ENCODE measurements around the gene NBEAL2.

The NBEAL2 gene

DNA sequence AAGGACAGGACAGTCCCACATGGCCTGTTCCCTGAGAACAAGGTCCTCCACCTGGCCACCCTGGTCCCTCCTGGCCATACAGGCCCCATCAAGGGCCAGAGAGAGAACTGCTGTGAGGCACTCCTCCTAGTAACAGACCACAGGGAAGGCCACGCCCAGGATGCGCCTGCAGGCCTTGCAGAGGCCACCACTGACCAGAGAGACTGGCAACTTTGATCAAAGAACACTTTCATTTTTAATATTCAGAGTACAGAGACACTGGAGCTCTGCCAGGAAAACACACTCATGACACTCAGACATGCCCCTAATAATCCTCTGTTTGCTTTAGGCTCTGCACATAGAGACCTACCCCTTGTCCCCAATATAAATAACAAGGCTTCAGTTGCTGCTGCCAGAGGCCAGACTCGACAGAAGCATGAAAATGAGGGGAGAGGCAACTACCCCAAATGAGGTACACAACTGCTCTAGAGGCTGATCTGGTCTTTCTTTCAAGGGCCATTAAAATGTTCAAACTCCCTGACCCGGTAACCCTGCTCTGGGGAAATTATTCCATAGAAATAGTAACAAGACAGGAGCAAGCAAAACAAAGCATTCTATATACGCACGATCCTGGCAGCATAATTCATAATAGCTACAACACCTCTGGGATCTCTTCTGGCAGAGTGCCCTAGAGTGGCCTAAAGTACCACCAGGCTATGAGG, 47.7 kb upstream of the NBEAL2 start:
- peaks cover 33 to 41% of the 10 kb centered on the region in 2 experiments for H3K36me3 ChIP-seq (ENCODE audit: control insufficient read depth in 1 of 2, insufficient read depth in 2 of 2, low read depth in 1 of 2, low read length in 2 of 2)
- 32% methylated on average over 6 of the region's 6 CpGs for WGBS
- H3K79me1 ChIP-seq (replicated peaks; ENCODE audit: low read length, poor library complexity, severe bottlenecking), result peaks cover 48% of the 10 kb centered on the region
- peak overlapping the region; percentile 51 for H3K9ac ChIP-seq (ENCODE audit: low read length)
- peak overlapping the region; percentile 69 for H2AK5ac ChIP-seq (ENCODE audit: low read length, severe bottlenecking)
- H2AFZ ChIP-seq (ENCODE audit: low read depth, low read length), result no peak overlapping the region
- peaks cover 6% of the 10 kb centered on the region for H3K9me3 ChIP-seq (ENCODE audit: control insufficient read depth, low read length)
- peak overlapping the region; percentile 27 for H4K8ac ChIP-seq (ENCODE audit: low read length)
- H3K4me3 ChIP-seq (ENCODE audit: insufficient read depth in 1 of 2, low read depth in 1 of 2, low read length in 2 of 2), result peak overlapping the region in 1 of 2 experiments; percentile 45
- no peak overlapping the region for H2BK15ac ChIP-seq (ENCODE audit: low read depth, poor library complexity, severe bottlenecking)
- H3K4me1 ChIP-seq (ENCODE audit: control insufficient read depth, insufficient read depth, low read depth, low read length), result peaks cover 50% of the 10 kb centered on the region
- peak overlapping the region; percentile 53 to 90 for H2BK12ac ChIP-seq (ENCODE audit: low read length in 2 of 2)
- no peak overlapping the region for H2BK5ac ChIP-seq (ENCODE audit: low read depth, low read length, poor library complexity, severe bottlenecking)
- no peaks in the 10 kb centered on the region for H3K27me3 ChIP-seq (ENCODE audit: control insufficient read depth in 1 of 2, insufficient read depth in 1 of 2, low read length in 2 of 2)
- H2BK120ac ChIP-seq (ENCODE audit: low read depth, low read length), result no peak overlapping the region
- H4K91ac ChIP-seq (ENCODE audit: low read length), result peak overlapping the region; percentile 20
- no peak overlapping the region for H3K23ac ChIP-seq (ENCODE audit: low read length in 2 of 2)
- H3K4me2 ChIP-seq (ENCODE audit: low read length, poor library complexity, severe bottlenecking), result no peak overlapping the region
- no peak overlapping the region for H3K4ac ChIP-seq (ENCODE audit: low read depth in 1 of 2, low read length in 2 of 2)
- H3K18ac ChIP-seq (ENCODE audit: low read depth in 1 of 2, low read length in 2 of 2), result peak overlapping the region; percentile 63 to 70
- DNase-seq, result peak; percentile 69
- peak overlapping the region; percentile 64 for H3K27ac ChIP-seq (ENCODE audit: low read length, poor library complexity, severe bottlenecking)
- H3K14ac ChIP-seq (ENCODE audit: low read length in 2 of 2), result peak overlapping the region in 1 of 2 experiments; percentile 51

DNA sequence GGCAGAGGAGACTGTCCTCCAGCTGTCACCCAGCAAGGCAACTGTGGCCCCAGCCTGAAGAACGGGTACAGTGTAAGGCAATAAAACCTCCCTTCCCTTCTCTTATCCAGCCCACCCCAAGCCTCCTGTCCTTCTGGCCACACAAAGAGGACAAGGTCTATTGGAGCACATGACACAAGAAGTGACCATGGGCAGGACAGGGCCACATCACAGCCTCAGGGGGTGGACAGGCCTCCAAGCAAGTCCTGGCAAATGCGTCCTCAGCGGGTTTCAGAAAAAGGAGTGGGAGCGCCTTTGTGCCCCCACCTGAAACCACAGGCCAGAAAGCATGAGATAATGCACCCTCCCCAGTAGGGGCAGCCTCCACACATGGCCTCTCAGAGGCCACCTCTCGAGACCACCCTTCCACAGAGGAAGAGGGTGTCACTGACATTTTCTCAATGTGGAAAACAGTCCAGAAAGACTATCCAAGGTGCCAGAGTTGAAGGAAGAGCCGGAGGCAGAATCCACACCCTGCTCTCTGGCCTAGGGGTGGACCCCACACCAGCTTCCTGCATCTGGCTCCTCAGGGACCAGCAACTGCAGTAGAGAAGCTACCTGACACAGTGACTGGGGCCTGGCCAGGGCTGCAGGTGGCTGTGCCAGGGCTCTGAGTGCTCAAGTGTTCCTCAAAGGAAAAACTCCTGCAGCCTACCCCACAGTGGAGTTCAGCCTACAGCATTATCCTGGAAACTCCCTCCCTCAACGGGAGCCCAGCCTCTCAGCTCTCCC, 46.8 kb upstream of the NBEAL2 start:
- H3K23ac ChIP-seq (ENCODE audit: low read length in 2 of 2), result no peak overlapping the region

DNA sequence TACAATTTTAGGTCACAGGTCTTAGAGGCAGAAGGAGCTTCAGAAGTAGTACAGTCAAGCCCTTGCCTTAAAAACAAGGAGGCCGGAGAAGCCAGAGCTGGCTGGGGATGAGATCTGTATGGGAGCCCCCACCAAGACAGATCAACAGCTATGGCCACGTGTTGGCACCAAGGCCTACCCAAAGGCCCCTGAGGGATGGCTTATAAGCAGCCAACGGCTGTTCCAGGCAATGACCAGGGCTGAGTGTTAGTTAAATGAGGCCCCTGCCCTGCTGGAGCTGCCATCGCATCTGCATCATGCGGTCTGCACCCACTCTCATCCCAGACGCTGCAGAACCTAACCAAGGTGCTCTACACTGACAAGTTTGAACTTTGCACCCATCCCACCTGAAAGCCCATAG, 46.2 kb upstream of the NBEAL2 start:
- 78% methylated on average over 6 of the region's 6 CpGs for WGBS
- peak overlapping the region in 1 of 2 experiments; percentile 2 for H3K14ac ChIP-seq (ENCODE audit: low read length in 2 of 2)
- peak overlapping the region; percentile 11 to 51 for H2BK12ac ChIP-seq (ENCODE audit: low read length in 2 of 2)
- H3K27ac ChIP-seq (ENCODE audit: low read length, poor library complexity, severe bottlenecking), result no peak overlapping the region
- peak overlapping the region; percentile 52 for H2BK15ac ChIP-seq (ENCODE audit: low read depth, poor library complexity, severe bottlenecking)
- H3K18ac ChIP-seq (ENCODE audit: low read depth in 1 of 2, low read length in 2 of 2), result peak overlapping the region; percentile 10 to 32
- H4K91ac ChIP-seq (ENCODE audit: low read length), result no peak overlapping the region
- no peak overlapping the region for H3K4me3 ChIP-seq (ENCODE audit: insufficient read depth in 1 of 2, low read depth in 1 of 2, low read length in 2 of 2)
- H3K9ac ChIP-seq (ENCODE audit: low read length), result no peak overlapping the region
- no peak overlapping the region for H2AFZ ChIP-seq (ENCODE audit: low read depth, low read length)
- H3K79me1 ChIP-seq (replicated peaks; ENCODE audit: low read length, poor library complexity, severe bottlenecking), result peaks cover 48% of the 10 kb centered on the region
- H3K4me2 ChIP-seq (ENCODE audit: low read length, poor library complexity, severe bottlenecking), result no peak overlapping the region
- H3K27me3 ChIP-seq (ENCODE audit: control insufficient read depth in 1 of 2, insufficient read depth in 1 of 2, low read length in 2 of 2), result no peaks in the 10 kb centered on the region
- peaks cover 4% of the 10 kb centered on the region for H3K9me3 ChIP-seq (ENCODE audit: control insufficient read depth, low read length)
- H2BK5ac ChIP-seq (ENCODE audit: low read depth, low read length, poor library complexity, severe bottlenecking), result no peak overlapping the region
- H2AK5ac ChIP-seq (ENCODE audit: low read length, severe bottlenecking), result peak overlapping the region; percentile 58
- peak overlapping the region; percentile 57 for H4K8ac ChIP-seq (ENCODE audit: low read length)
- no peak overlapping the region for H3K23ac ChIP-seq (ENCODE audit: low read length in 2 of 2)
- peaks cover 31 to 41% of the 10 kb centered on the region in 2 experiments for H3K36me3 ChIP-seq (ENCODE audit: control insufficient read depth in 1 of 2, insufficient read depth in 2 of 2, low read depth in 1 of 2, low read length in 2 of 2)
- no peak overlapping the region for H2BK120ac ChIP-seq (ENCODE audit: low read depth, low read length)
- H3K4ac ChIP-seq (ENCODE audit: low read depth in 1 of 2, low read length in 2 of 2), result peak overlapping the region in 1 of 2 experiments; percentile 21
- peaks cover 59% of the 10 kb centered on the region for H3K4me1 ChIP-seq (ENCODE audit: control insufficient read depth, insufficient read depth, low read depth, low read length)
- DNase-seq, result no peak

More for the DNA sequence above, 46.8 kb upstream of the NBEAL2 start:
- no peak overlapping the region for H2AFZ ChIP-seq (ENCODE audit: low read depth, low read length)
- no peak overlapping the region for H3K9ac ChIP-seq (ENCODE audit: low read length)
- H3K79me1 ChIP-seq (replicated peaks; ENCODE audit: low read length, poor library complexity, severe bottlenecking), result peaks cover 48% of the 10 kb centered on the region
- peak overlapping the region; percentile 1 for H4K8ac ChIP-seq (ENCODE audit: low read length)
- no peak overlapping the region for H2BK5ac ChIP-seq (ENCODE audit: low read depth, low read length, poor library complexity, severe bottlenecking)
- H3K27me3 ChIP-seq (ENCODE audit: control insufficient read depth in 1 of 2, insufficient read depth in 1 of 2, low read length in 2 of 2), result no peaks in the 10 kb centered on the region
- H3K4me2 ChIP-seq (ENCODE audit: low read length, poor library complexity, severe bottlenecking), result no peak overlapping the region
- no peak overlapping the region for H3K4me3 ChIP-seq (ENCODE audit: insufficient read depth in 1 of 2, low read depth in 1 of 2, low read length in 2 of 2)
- peak overlapping the region; percentile 8 to 21 for H3K4ac ChIP-seq (ENCODE audit: low read depth in 1 of 2, low read length in 2 of 2)
- no peak overlapping the region for H3K27ac ChIP-seq (ENCODE audit: low read length, poor library complexity, severe bottlenecking)
- peak overlapping the region in 1 of 2 experiments; percentile 71 for H3K14ac ChIP-seq (ENCODE audit: low read length in 2 of 2)
- H3K36me3 ChIP-seq (ENCODE audit: control insufficient read depth in 1 of 2, insufficient read depth in 2 of 2, low read depth in 1 of 2, low read length in 2 of 2), result peaks cover 31 to 41% of the 10 kb centered on the region in 2 experiments
- H2BK12ac ChIP-seq (ENCODE audit: low read length in 2 of 2), result peak overlapping the region; percentile 15 to 89
- H3K18ac ChIP-seq (ENCODE audit: low read depth in 1 of 2, low read length in 2 of 2), result peak overlapping the region; percentile 10 to 84
- H2AK5ac ChIP-seq (ENCODE audit: low read length, severe bottlenecking), result peak overlapping the region; percentile 58
- H3K9me3 ChIP-seq (ENCODE audit: control insufficient read depth, low read length), result peaks cover 6% of the 10 kb centered on the region
- peak overlapping the region; percentile 39 for H4K91ac ChIP-seq (ENCODE audit: low read length)
- peak overlapping the region; percentile 71 for H2BK120ac ChIP-seq (ENCODE audit: low read depth, low read length)
- peaks cover 56% of the 10 kb centered on the region for H3K4me1 ChIP-seq (ENCODE audit: control insufficient read depth, insufficient read depth, low read depth, low read length)
- peak overlapping the region; percentile 30 for H2BK15ac ChIP-seq (ENCODE audit: low read depth, poor library complexity, severe bottlenecking)
- no peak for DNase-seq
- WGBS, result 78% methylated on average over 7 of the region's 7 CpGs

GRCh38 chr3:46934072-46934471, 45.4 kb upstream of the NBEAL2 start:
- H4K91ac ChIP-seq (ENCODE audit: low read length), result no peak overlapping the region
- peak overlapping the region in 1 of 2 experiments; percentile 74 for H3K18ac ChIP-seq (ENCODE audit: low read depth in 1 of 2, low read length in 2 of 2)
- peak overlapping the region; percentile 64 for H3K9ac ChIP-seq (ENCODE audit: low read length)
- no peak overlapping the region for H3K4ac ChIP-seq (ENCODE audit: low read depth in 1 of 2, low read length in 2 of 2)
- peaks cover 54% of the 10 kb centered on the region for H3K79me1 ChIP-seq (replicated peaks; ENCODE audit: low read length, poor library complexity, severe bottlenecking)
- H3K4me3 ChIP-seq (ENCODE audit: insufficient read depth in 1 of 2, low read depth in 1 of 2, low read length in 2 of 2), result peak overlapping the region in 1 of 2 experiments; percentile 45
- no peak overlapping the region for H3K14ac ChIP-seq (ENCODE audit: low read length in 2 of 2)
- no peak overlapping the region for H2AFZ ChIP-seq (ENCODE audit: low read depth, low read length)
- peaks cover 59% of the 10 kb centered on the region for H3K4me1 ChIP-seq (ENCODE audit: control insufficient read depth, insufficient read depth, low read depth, low read length)
- no peak overlapping the region for H2BK5ac ChIP-seq (ENCODE audit: low read depth, low read length, poor library complexity, severe bottlenecking)
- no peak overlapping the region for H4K8ac ChIP-seq (ENCODE audit: low read length)
- H3K23ac ChIP-seq (ENCODE audit: low read length in 2 of 2), result no peak overlapping the region
- no peak overlapping the region for H2BK120ac ChIP-seq (ENCODE audit: low read depth, low read length)
- peaks cover 30 to 48% of the 10 kb centered on the region in 2 experiments for H3K36me3 ChIP-seq (ENCODE audit: control insufficient read depth in 1 of 2, insufficient read depth in 2 of 2, low read depth in 1 of 2, low read length in 2 of 2)
- peak overlapping the region in 1 of 2 experiments; percentile 7 for H2BK12ac ChIP-seq (ENCODE audit: low read length in 2 of 2)
- 55% methylated on average over 2 of the region's 2 CpGs for WGBS
- H2AK5ac ChIP-seq (ENCODE audit: low read length, severe bottlenecking), result peak overlapping the region; percentile 99
- H3K27ac ChIP-seq (ENCODE audit: low read length, poor library complexity, severe bottlenecking), result no peak overlapping the region
- no peaks in the 10 kb centered on the region for H3K9me3 ChIP-seq (ENCODE audit: control insufficient read depth, low read length)
- no peak for DNase-seq
- H3K4me2 ChIP-seq (ENCODE audit: low read length, poor library complexity, severe bottlenecking), result no peak overlapping the region
- no peak overlapping the region for H2BK15ac ChIP-seq (ENCODE audit: low read depth, poor library complexity, severe bottlenecking)
- no peaks in the 10 kb centered on the region for H3K27me3 ChIP-seq (ENCODE audit: control insufficient read depth in 1 of 2, insufficient read depth in 1 of 2, low read length in 2 of 2)

Data from mesenchymal stem cell (in vitro differentiated cells and primary cell).